NCI-H146 (cell line): Measurements from ENCODE around the gene DNAAF8.

ENCODE experiments used
- DNase-seq: peaks from one replicate; lab custom pipeline; 2025; lab: John Stamatoyannopoulos, UW

Gene DNAAF8

GRCh38 chr16:4752351-4753100, 18.2 kb downstream of the DNAAF8 start:
- DNase-seq = no peak

GRCh38 chr16:4753227-4753626, 18.9 kb downstream of the DNAAF8 start:
- no peak for DNase-seq

GRCh38 chr16:4754865-4755264, 20.5 kb downstream of the DNAAF8 start:
- DNase-seq = no peak

- DNase-seq = no peak
Observed at GRCh38 chr16:4755687-4756086, 21.4 kb downstream of the DNAAF8 start.

- DNase-seq = no peak
Observed at GRCh38 chr16:4760221-4760910, 26.0 kb downstream of the DNAAF8 start.

- no peak for DNase-seq
Observed at GRCh38 chr16:4762205-4762604, 27.9 kb downstream of the DNAAF8 start.

GRCh38 chr16:4763791-4764190, 29.5 kb downstream of the DNAAF8 start:
- no peak for DNase-seq

- peak; percentile 42 for DNase-seq
Observed at GRCh38 chr16:4765511-4766474, 31.5 kb downstream of the DNAAF8 start.

- peak; percentile 98 for DNase-seq
Observed at GRCh38 chr16:4766875-4767628, 32.7 kb downstream of the DNAAF8 start, which contains the start of gene ZNF500. TSS of gene ZNF500 (minus strand) at chr16:4767162. CDS start at chr16:4765978, 1,184 bp downstream.

- peak; percentile 45 for DNase-seq
Observed at GRCh38 chr16:4767872-4768548, 33.7 kb downstream of the DNAAF8 start.

- peak; percentile 97 for DNase-seq
Observed at GRCh38 chr16:4768549-4769305, 34.4 kb downstream of the DNAAF8 start.

- DNase-seq = no peak
Observed at GRCh38 chr16:4769306-4769638, 34.9 kb downstream of the DNAAF8 start.

- DNase-seq = no peak
Observed at GRCh38 chr16:4771646-4772045, 37.3 kb downstream of the DNAAF8 start.

GRCh38 chr16:4772351-4772750, 38.0 kb downstream of the DNAAF8 start:
- DNase-seq = no peak

GRCh38 chr16:4775005-4775404, 40.7 kb downstream of the DNAAF8 start:
- no peak for DNase-seq

- no peak for DNase-seq
Observed at GRCh38 chr16:4776141-4776705, 41.9 kb downstream of the DNAAF8 start.

GRCh38 chr16:4777339-4778049, 43.2 kb downstream of the DNAAF8 start:
- DNase-seq = no peak

GRCh38 chr16:4778050-4778392, 43.7 kb downstream of the DNAAF8 start:
- no peak for DNase-seq

- no peak for DNase-seq
Observed at GRCh38 chr16:4780235-4780634, 45.9 kb downstream of the DNAAF8 start.
